ENCODE measurements around the gene APBB2.

DNA sequence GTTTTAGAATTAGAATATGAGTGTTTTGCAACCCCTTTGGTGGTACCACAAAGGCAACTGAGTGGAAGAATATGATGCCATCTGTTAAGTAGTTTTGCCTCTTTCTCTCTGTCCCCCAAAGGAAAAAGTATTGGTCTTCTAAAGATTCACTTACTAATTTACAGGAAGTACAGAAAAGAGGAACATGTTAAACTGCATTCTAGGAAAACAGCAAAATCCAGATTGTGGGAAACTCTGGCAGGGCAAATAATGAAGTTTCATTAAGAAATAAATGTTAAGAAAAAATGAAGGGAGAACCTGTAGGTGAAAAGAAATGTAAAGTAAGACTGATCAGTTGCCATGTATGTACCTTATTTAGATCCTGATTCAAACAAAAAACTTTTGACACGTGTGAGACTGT lies 425.3 kb downstream of the APBB2 start:
- no peak for TF ChIP-seq POLR2A (IDR thresholded peaks at IDR 0.05)
- TF ChIP-seq, protein P1, sequence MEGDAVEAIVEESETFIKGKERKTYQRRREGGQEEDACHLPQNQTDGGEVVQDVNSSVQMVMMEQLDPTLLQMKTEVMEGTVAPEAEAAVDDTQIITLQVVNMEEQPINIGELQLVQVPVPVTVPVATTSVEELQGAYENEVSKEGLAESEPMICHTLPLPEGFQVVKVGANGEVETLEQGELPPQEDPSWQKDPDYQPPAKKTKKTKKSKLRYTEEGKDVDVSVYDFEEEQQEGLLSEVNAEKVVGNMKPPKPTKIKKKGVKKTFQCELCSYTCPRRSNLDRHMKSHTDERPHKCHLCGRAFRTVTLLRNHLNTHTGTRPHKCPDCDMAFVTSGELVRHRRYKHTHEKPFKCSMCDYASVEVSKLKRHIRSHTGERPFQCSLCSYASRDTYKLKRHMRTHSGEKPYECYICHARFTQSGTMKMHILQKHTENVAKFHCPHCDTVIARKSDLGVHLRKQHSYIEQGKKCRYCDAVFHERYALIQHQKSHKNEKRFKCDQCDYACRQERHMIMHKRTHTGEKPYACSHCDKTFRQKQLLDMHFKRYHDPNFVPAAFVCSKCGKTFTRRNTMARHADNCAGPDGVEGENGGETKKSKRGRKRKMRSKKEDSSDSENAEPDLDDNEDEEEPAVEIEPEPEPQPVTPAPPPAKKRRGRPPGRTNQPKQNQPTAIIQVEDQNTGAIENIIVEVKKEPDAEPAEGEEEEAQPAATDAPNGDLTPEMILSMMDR (IDR thresholded peaks at IDR 0.05) = no peak
- TF ChIP-seq POLR2AphosphoS5 (IDR thresholded peaks at IDR 0.05) = no peak
